Measurements from ENCODE around the gene DNMBP. TPM values are rescaled to one million over a fixed set of nuclear protein-coding genes. Genes with fewer than 3 reads are reported as not detected.

Gene DNMBP
- total RNA-seq, 4 donors from 2014 or later: 17.9 to 37.6 (median 20.6) TPM

- Histone ChIP-seq H3K27ac (no peak overlapping the region), H3K4me1 (peaks cover 0 to 33% (median 2%) of the 10 kb centered on the region in 3 donors)
- ATAC-seq: no peak
Measured at GRCh38 chr10:99920901-99921300, 88.8 kb downstream of the DNMBP start.

GRCh38 chr10:99920486-99920885 is 89.3 kb downstream of the DNMBP start:
- H3K27me3 ChIP-seq: no peaks in the 10 kb centered on the region
- no peak for ATAC-seq
- peaks cover 0 to 28% (median 2%) of the 10 kb centered on the region in 3 donors for H3K4me1 ChIP-seq
- no peak overlapping the region for H3K4me3 ChIP-seq
- TF ChIP-seq EP300 (IDR thresholded peaks at IDR 0.05): no peak
- no peak for TF ChIP-seq POLR2AphosphoS5 (IDR thresholded peaks at IDR 0.05)
- TF ChIP-seq CTCF (IDR thresholded peaks at IDR 0.05): no peak
- TF ChIP-seq POLR2A (IDR thresholded peaks at IDR 0.05): no peak
- no peak overlapping the region for H3K27ac ChIP-seq
- 97 to 100% methylated on average over 4 to 5 of the region's 5 CpGs for WGBS, 2 donors (ENCODE audit: low coverage in 1 of 2)
- no peaks in the 10 kb centered on the region for H3K9me3 ChIP-seq
- H3K36me3 ChIP-seq: peaks cover 0 to 4% of the 10 kb centered on the region in 2 donors

More at GRCh38 chr10:99920901-99921300, 88.8 kb downstream of the DNMBP start:
- WGBS, 2 donors (ENCODE audit: low coverage in 1 of 2): 83 to 100% methylated on average over 3 to 4 of the region's 4 CpGs
- Histone ChIP-seq H3K27me3 (no peaks in the 10 kb centered on the region), H3K9me3 (no peaks in the 10 kb centered on the region), H3K4me3 (no peak overlapping the region), H3K36me3 (no peaks in the 10 kb centered on the region)
- TF ChIP-seq EP300 (IDR thresholded peaks at IDR 0.05) (no peak), CTCF (IDR thresholded peaks at IDR 0.05) (no peak), POLR2AphosphoS5 (IDR thresholded peaks at IDR 0.05) (no peak), POLR2A (IDR thresholded peaks at IDR 0.05) (no peak)

- TF ChIP-seq EP300 (IDR thresholded peaks at IDR 0.05) (no peak), POLR2AphosphoS5 (IDR thresholded peaks at IDR 0.05) (no peak), CTCF (IDR thresholded peaks at IDR 0.05) (no peak), POLR2A (IDR thresholded peaks at IDR 0.05) (no peak)
- H3K27ac ChIP-seq: peak overlapping the region; percentile 14 to 76 (median 63)
- peak; percentile 37 for ATAC-seq
- peaks cover 0 to 27% (median 0%) of the 10 kb centered on the region in 3 donors for H3K4me1 ChIP-seq
- peak overlapping the region; percentile 22 to 43 for H3K4me3 ChIP-seq
- H3K36me3 ChIP-seq: peaks cover 0 to 6% of the 10 kb centered on the region in 2 donors
- 0 to 12% methylated on average over 5 to 9 of the region's 10 CpGs for WGBS, 2 donors (ENCODE audit: low coverage in 1 of 2)
- no peaks in the 10 kb centered on the region for H3K27me3 ChIP-seq
- no peaks in the 10 kb centered on the region for H3K9me3 ChIP-seq
Measured at GRCh38 chr10:99917963-99918825, 91.6 kb downstream of the DNMBP start.

GRCh38 chr10:99916776-99917175 is 93.0 kb downstream of the DNMBP start:
- ATAC-seq: no peak

More at GRCh38 chr10:99916776-99917175, 93.0 kb downstream of the DNMBP start:
- Histone ChIP-seq H3K27ac (no peak overlapping the region), H3K4me3 (no peak overlapping the region), H3K4me1 (peaks cover 4 to 41% (median 8%) of the 10 kb centered on the region in 3 donors), H3K27me3 (no peaks in the 10 kb centered on the region), H3K36me3 (peaks cover 0 to 6% of the 10 kb centered on the region in 2 donors), H3K9me3 (no peaks in the 10 kb centered on the region)
- WGBS, 2 donors (ENCODE audit: low coverage in 1 of 2): 91 to 96% methylated on average over 5 of the region's 5 CpGs
- TF ChIP-seq CTCF (IDR thresholded peaks at IDR 0.05) (no peak), EP300 (IDR thresholded peaks at IDR 0.05) (no peak), POLR2AphosphoS5 (IDR thresholded peaks at IDR 0.05) (no peak), POLR2A (IDR thresholded peaks at IDR 0.05) (no peak)
